ENCODE measurements around the gene DGCR6.
"Not testable (repeated sequence)": the region's sequence is repeated elsewhere in the genome, so short reads cannot be mapped to it uniquely, and the experiment has no call there.

DNA sequence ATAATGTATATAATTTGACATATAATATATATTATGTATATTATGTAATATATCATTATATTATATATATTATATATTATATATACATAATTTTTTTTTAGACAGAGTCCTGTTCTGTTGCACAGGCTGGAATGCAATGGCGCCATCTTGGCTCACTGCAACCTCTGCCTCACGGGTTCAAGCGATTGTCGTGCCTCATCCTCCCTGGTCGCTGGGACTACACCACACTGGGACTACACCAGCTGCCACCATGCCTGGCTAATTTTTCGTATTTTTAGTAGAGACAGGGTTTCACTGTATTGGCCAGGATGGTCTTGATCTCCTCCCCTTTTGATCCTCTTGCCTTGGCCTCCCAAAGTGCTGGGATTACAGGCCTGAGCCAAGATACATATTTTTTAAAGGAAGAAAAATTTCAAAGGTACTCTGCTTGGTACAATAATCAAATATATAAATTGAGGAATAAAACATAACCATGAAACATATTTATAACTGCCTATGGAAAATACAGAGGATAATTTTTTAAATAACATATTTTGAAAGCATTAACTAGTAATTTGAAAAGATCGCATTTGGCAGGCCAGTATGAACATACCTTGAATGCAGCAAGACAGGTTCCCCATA lies 10.0 kb upstream of the DGCR6 start:
- TF ChIP-seq, protein P1, sequence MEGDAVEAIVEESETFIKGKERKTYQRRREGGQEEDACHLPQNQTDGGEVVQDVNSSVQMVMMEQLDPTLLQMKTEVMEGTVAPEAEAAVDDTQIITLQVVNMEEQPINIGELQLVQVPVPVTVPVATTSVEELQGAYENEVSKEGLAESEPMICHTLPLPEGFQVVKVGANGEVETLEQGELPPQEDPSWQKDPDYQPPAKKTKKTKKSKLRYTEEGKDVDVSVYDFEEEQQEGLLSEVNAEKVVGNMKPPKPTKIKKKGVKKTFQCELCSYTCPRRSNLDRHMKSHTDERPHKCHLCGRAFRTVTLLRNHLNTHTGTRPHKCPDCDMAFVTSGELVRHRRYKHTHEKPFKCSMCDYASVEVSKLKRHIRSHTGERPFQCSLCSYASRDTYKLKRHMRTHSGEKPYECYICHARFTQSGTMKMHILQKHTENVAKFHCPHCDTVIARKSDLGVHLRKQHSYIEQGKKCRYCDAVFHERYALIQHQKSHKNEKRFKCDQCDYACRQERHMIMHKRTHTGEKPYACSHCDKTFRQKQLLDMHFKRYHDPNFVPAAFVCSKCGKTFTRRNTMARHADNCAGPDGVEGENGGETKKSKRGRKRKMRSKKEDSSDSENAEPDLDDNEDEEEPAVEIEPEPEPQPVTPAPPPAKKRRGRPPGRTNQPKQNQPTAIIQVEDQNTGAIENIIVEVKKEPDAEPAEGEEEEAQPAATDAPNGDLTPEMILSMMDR (conservative IDR thresholded peaks at IDR 0.05): not testable (repeated sequence)
- TF ChIP-seq ZFX (IDR thresholded peaks at IDR 0.05): not testable (repeated sequence)

Measured in C4-2B (cell line).